ENCODE measurements around the gene DBR1. TPM values are rescaled to one million over a fixed set of nuclear protein-coding genes. Genes with fewer than 3 reads are reported as not detected.

DBR1 gene
- total RNA-seq, 2 experiments from 2014 or later, result 23.1 to 24.6 TPM

GRCh38 chr3:138195481-138195880, 20.8 kb upstream of the DBR1 start:
- no peaks in the 10 kb centered on the region for H3K27me3 ChIP-seq (ENCODE audit: control insufficient read depth in 1 of 2, insufficient read depth in 2 of 2, low read length in 2 of 2)
- no peaks in the 10 kb centered on the region for H3K27me3 Mint-ChIP-seq
- H3K4me1 Mint-ChIP-seq (ENCODE audit: low read depth), result peaks cover 57% of the 10 kb centered on the region
- H3K9me3 ChIP-seq (ENCODE audit: control insufficient read depth in 1 of 2, insufficient read depth in 1 of 2, low read length in 2 of 2), result no peaks in the 10 kb centered on the region
- CTCF ChIA-PET, result no interaction called here
- no peak for ATAC-seq (ENCODE audit: poor library complexity)
- intact Hi-C loops (cut with DNase I, micrococcal nuclease), result no loop called here
- H3K36me3 ChIP-seq (ENCODE audit: insufficient read depth, low read length), result no peaks in the 10 kb centered on the region
- peaks cover 2% of the 10 kb centered on the region for H3K4me1 ChIP-seq (ENCODE audit: insufficient read depth, low read length)
- POLR2A ChIA-PET, result no interaction called here
- H3K9me3 Mint-ChIP-seq, result no peaks in the 10 kb centered on the region
- H3K27ac ChIP-seq (ENCODE audit: low read depth in 1 of 2, low read length in 2 of 2), result no peak overlapping the region
- no peak overlapping the region for H3K4me3 Mint-ChIP-seq
- no peak for DNase-seq
- no peak overlapping the region for H3K27ac Mint-ChIP-seq
- H3K36me3 Mint-ChIP-seq (ENCODE audit: low read depth), result peaks cover 28% of the 10 kb centered on the region
- no peak overlapping the region for H3K4me3 ChIP-seq (ENCODE audit: low read length)
- TF ChIP-seq CTCF (IDR thresholded peaks at IDR 0.05), result no peak

GRCh38 chr3:138188013-138188730, 13.5 kb upstream of the DBR1 start:
- H3K36me3 Mint-ChIP-seq (ENCODE audit: low read depth), result peaks cover 25% of the 10 kb centered on the region
- Histone ChIP-seq H3K27ac (ENCODE audit: low read depth in 1 of 2, low read length in 2 of 2) (peak overlapping the region; percentile 72 to 83), H3K9me3 (ENCODE audit: control insufficient read depth in 1 of 2, insufficient read depth in 1 of 2, low read length in 2 of 2) (no peaks in the 10 kb centered on the region), H3K4me3 (ENCODE audit: low read length) (peak overlapping the region; percentile 91), H3K36me3 (ENCODE audit: insufficient read depth, low read length) (no peaks in the 10 kb centered on the region), H3K4me1 (ENCODE audit: insufficient read depth, low read length) (peaks cover 16% of the 10 kb centered on the region), H3K27me3 (ENCODE audit: control insufficient read depth in 1 of 2, insufficient read depth in 2 of 2, low read length in 2 of 2) (peaks cover 0 to 8% of the 10 kb centered on the region in 2 experiments)
- peak overlapping the region; percentile 92 for H3K27ac Mint-ChIP-seq
- H3K4me3 Mint-ChIP-seq, result peak overlapping the region; percentile 97
- H3K27me3 Mint-ChIP-seq, result peaks cover 4% of the 10 kb centered on the region
- peak; percentile 16 for ATAC-seq (ENCODE audit: poor library complexity)
- CTCF ChIA-PET, result no interaction called here
- intact Hi-C loops (cut with DNase I, micrococcal nuclease), result loop anchor here (2.0 to 10.0 kb wide), 8 partner anchors 13 to 1489 kb away; partner anchors contain the start of genes CEP70 (in 1 of the 2), COPB2 (in 1 of the 2), DBR1 (in 1 of the 2) and NMNAT3 (in 1 of the 2)
- peaks cover 49% of the 10 kb centered on the region for H3K4me1 Mint-ChIP-seq (ENCODE audit: low read depth)
- no peaks in the 10 kb centered on the region for H3K9me3 Mint-ChIP-seq
- no peak for TF ChIP-seq CTCF (IDR thresholded peaks at IDR 0.05)
- POLR2A ChIA-PET, result interaction anchor here (1.0 to 4.0 kb wide), 5 partner anchors 14 to 1992 kb away, joined by 3 to 45 read pairs (median 5); partner anchors contain the start of genes CEP70, DBR1 and MSL2
- peak in 7 of 14 experiments; percentile 11 to 44 (median 20) for DNase-seq

- peaks cover 4% of the 10 kb centered on the region for H3K27me3 Mint-ChIP-seq
- no peaks in the 10 kb centered on the region for H3K9me3 Mint-ChIP-seq
- ATAC-seq (ENCODE audit: poor library complexity) (peak; percentile 41), DNase-seq (peak in 6 of 14 experiments; percentile 10 to 61 (median 28))
- CTCF ChIA-PET, result no interaction called here
- H3K27ac ChIP-seq (ENCODE audit: low read depth in 1 of 2, low read length in 2 of 2), result peak within 1 kb of the TSS; percentile 72 to 83
- peak within 1 kb of the TSS; percentile 92 for H3K27ac Mint-ChIP-seq
- peaks cover 16% of the 10 kb centered on the region for H3K4me1 ChIP-seq (ENCODE audit: insufficient read depth, low read length)
- peaks cover 25% of the 10 kb centered on the region for H3K36me3 Mint-ChIP-seq (ENCODE audit: low read depth)
- H3K36me3 ChIP-seq (ENCODE audit: insufficient read depth, low read length), result no peaks in the 10 kb centered on the region
- no peaks in the 10 kb centered on the region for H3K9me3 ChIP-seq (ENCODE audit: control insufficient read depth in 1 of 2, insufficient read depth in 1 of 2, low read length in 2 of 2)
- H3K4me3 ChIP-seq (ENCODE audit: low read length), result peak within 1 kb of the TSS; percentile 91
- peaks cover 0 to 8% of the 10 kb centered on the region in 2 experiments for H3K27me3 ChIP-seq (ENCODE audit: control insufficient read depth in 1 of 2, insufficient read depth in 2 of 2, low read length in 2 of 2)
- intact Hi-C loops (cut with DNase I, micrococcal nuclease), result loop anchor here (2.0 to 10.0 kb wide), 9 partner anchors 13 to 1490 kb away; partner anchors contain the start of genes CEP70 (in 1 of the 2), COPB2 (in 1 of the 2), DBR1 (in 1 of the 2) and NME9 (in 1 of the 2)
- POLR2A ChIA-PET, result interaction anchor here (0.7 to 4.0 kb wide), 12 partner anchors 13 to 1991 kb away, joined by 3 to 45 read pairs (median 4); partner anchors contain the start of genes CEP70, DBR1, MSL2 and NCK1
- H3K4me1 Mint-ChIP-seq (ENCODE audit: low read depth), result peaks cover 46% of the 10 kb centered on the region
- peak within 1 kb of the TSS; percentile 97 for H3K4me3 Mint-ChIP-seq
- no peak for TF ChIP-seq CTCF (IDR thresholded peaks at IDR 0.05)
These were observed 12.7 kb upstream of the DBR1 start, which contains the start of gene ARMC8 for GRCh38 chr3:138187296-138188012. ARMC8 (plus strand) TSS chr3:138187301; CDS start chr3:138187555, 254 bp downstream.
